Stomach (tissue), 9 donors: ENCODE measurements around the gene BOD1L1. TPM values are rescaled to one million over a fixed set of nuclear protein-coding genes. Genes with fewer than 3 reads are reported as not detected.

Experiments
- DNase-seq, 2 donors: peaks; one replicate each; pipeline versions ENCODE4 v3.0.0 to v3.0.0-alpha.2; 2013 to 2019
- H3K27ac ChIP-seq, 5 donors: fragments of 200-600 bp in 4 of 5; sonication (generic) in 4 of 5; one replicate each; pipeline ENCODE4 v1.5.1; 2013 to 2019; ENCODE audit warnings: mild to moderate bottlenecking in 1 of 5, moderate library complexity in 1 of 5
- H3K27me3 ChIP-seq, 3 donors: fragments of 200-600 bp; sonication (generic); one replicate each; pipeline ENCODE4 v1.5.1; 2017 to 2019; ENCODE audit warnings: mixed run types in 1 of 3
- H3K36me3 ChIP-seq, 4 donors: fragments of 200-600 bp; sonication (generic); 1 replicate in 3 of 4; 2 replicates in 1 of 4; pipeline ENCODE4 v1.5.1; 2016 to 2019
- H3K4me1 ChIP-seq, 4 donors: fragments of 200-600 bp; sonication (generic); one replicate each; pipeline ENCODE4 v1.5.1; 2016 to 2019
- H3K4me3 ChIP-seq, 4 donors: fragments of 200-600 bp; sonication (generic) in 3 of 4; one replicate each; pipeline ENCODE4 v1.5.1; 2016 to 2019; ENCODE audit warnings: mild to moderate bottlenecking in 1 of 4
- H3K9me3 ChIP-seq, 4 donors: fragments of 200-600 bp; sonication (generic); one replicate each; pipeline ENCODE4 v1.5.1; 2016 to 2019
- CTCF ChIP-seq, 7 experiments: fragments of 450-650 bp in 4 of 7; fragments of 200-600 bp in 3 of 7; sonication (generic) in 3 of 7; IDR thresholded peaks; one replicate each; pipeline ENCODE4 v1.5.1; 2016 to 2019; ENCODE audit warnings: antibody characterized with exemption in 7 of 7, control low read depth in 2 of 7, mild to moderate bottlenecking in 1 of 7
- EP300 ChIP-seq: sonication (generic); formaldehyde crosslinking; IDR thresholded peaks from one replicate; pipeline ENCODE4 v1.6.1; 2017; ENCODE audit warnings: antibody characterized with exemption
- POLR2A ChIP-seq, 4 donors: fragments of 450-650 bp; IDR thresholded peaks; one replicate each; pipeline ENCODE4 v1.6.1; 2016; ENCODE audit warnings: antibody characterized with exemption in 4 of 4, control low read depth in 2 of 4, mild to moderate bottlenecking in 1 of 4, moderate library complexity in 1 of 4
- POLR2AphosphoS5 ChIP-seq, 3 donors: sonication (generic); formaldehyde crosslinking; IDR thresholded peaks; one replicate each; pipeline ENCODE4 v1.6.1; 2016; ENCODE audit warnings: antibody characterized with exemption in 3 of 3
- WGBS, 5 donors: extraction: QIAGEN DNeasy Blood & Tissue Kit in 3 of 5; methylation state at CpG; one replicate each; pipeline versions ENCODE4 v1.1.5 to v1.1.7; 2013 to 2018; 5-methylcytosine and 5-hydroxymethylcytosine counted together
- intact Hi-C: fragments of 100-400 bp; cut with DNase I; formaldehyde crosslinking; loops from one replicate; pipeline ENCODE4 v1.15.1; 2023; ENCODE audit warnings: low total_unique reads
- polyA plus RNA-seq, 3 donors: library from polyadenylated mRNA; stranded (reverse); fragments of 200-250 nt; gene quantifications; one replicate each; pipeline ENCODE4 v1.2.3, GENCODE V29; 2013
- total RNA-seq, 5 donors: library from RNA; depleted of rRNA; stranded (reverse); fragments of >200 nt; gene quantifications; one replicate each; pipeline versions ENCODE4 v1.1.0 to v1.2.3, GENCODE V29; 2014 to 2016
- donor health status: healthy with polysubstance abuse.
- donor health status: Bipolar disorder and iron deficiency.
- donor health status: healthy.

The BOD1L1 gene
- total and polyA plus RNA-seq, 8 donors, result 8.2 to 61.7 (median 33.4) TPM

GRCh38 chr4:13525606-13526281 is 101.8 kb downstream of the BOD1L1 start:
- Histone ChIP-seq H3K27ac (no peak overlapping the region), H3K36me3 (no peaks in the 10 kb centered on the region), H3K9me3 (peaks cover 17 to 29% (median 19%) of the 10 kb centered on the region in 4 donors), H3K4me3 (no peak overlapping the region), H3K27me3 (peaks cover 35 to 100% (median 96%) of the 10 kb centered on the region in 3 donors), H3K4me1 (peaks cover 0 to 42% (median 17%) of the 10 kb centered on the region in 4 donors)
- 32 to 46% (median 40%) methylated on average over 4 of the region's 4 CpGs for whole genome bisulfite sequencing, 5 donors
- intact Hi-C loops, result no loop called here
- no peak for DNase-seq
- TF ChIP-seq POLR2A (IDR thresholded peaks at IDR 0.05), result no peak
- no peak for TF ChIP-seq POLR2AphosphoS5 (IDR thresholded peaks at IDR 0.05)
- TF ChIP-seq CTCF (IDR thresholded peaks at IDR 0.05), result no peak
- no peak for TF ChIP-seq EP300

- DNase-seq, result no peak
Measured at GRCh38 chr4:13524504-13525243, 102.9 kb downstream of the BOD1L1 start.

GRCh38 chr4:13523591-13524503 is 103.7 kb downstream of the BOD1L1 start:
- Histone ChIP-seq H3K4me3 (no peak overlapping the region), H3K9me3 (peaks cover 17 to 29% (median 19%) of the 10 kb centered on the region in 4 donors), H3K27ac (no peak overlapping the region), H3K27me3 (peaks cover 26 to 98% (median 77%) of the 10 kb centered on the region in 3 donors), H3K4me1 (peaks cover 0 to 27% (median 13%) of the 10 kb centered on the region in 4 donors), H3K36me3 (no peaks in the 10 kb centered on the region)
- DNase-seq, result no peak
- TF ChIP-seq POLR2A (IDR thresholded peaks at IDR 0.05) (no peak), EP300 (no peak), POLR2AphosphoS5 (IDR thresholded peaks at IDR 0.05) (no peak), CTCF (IDR thresholded peaks at IDR 0.05) (no peak)
- WGBS, 5 donors, result 12 to 25% (median 17%) methylated on average over 45 to 59 of the region's 59 CpGs
- intact Hi-C loops, result no loop called here

More at GRCh38 chr4:13524504-13525243, 102.9 kb downstream of the BOD1L1 start:
- WGBS, 5 donors, result 12 to 21% (median 13%) methylated on average over 33 to 36 of the region's 36 CpGs
- TF ChIP-seq POLR2AphosphoS5 (IDR thresholded peaks at IDR 0.05) (no peak), EP300 (no peak), POLR2A (IDR thresholded peaks at IDR 0.05) (no peak), CTCF (IDR thresholded peaks at IDR 0.05) (no peak)
- Histone ChIP-seq H3K4me3 (no peak overlapping the region), H3K36me3 (no peaks in the 10 kb centered on the region), H3K27me3 (peaks cover 34 to 98% (median 86%) of the 10 kb centered on the region in 3 donors), H3K9me3 (peaks cover 17 to 29% (median 19%) of the 10 kb centered on the region in 4 donors), H3K27ac (no peak overlapping the region), H3K4me1 (peaks cover 0 to 35% (median 17%) of the 10 kb centered on the region in 4 donors)
- intact Hi-C loops, result no loop called here

GRCh38 chr4:13523105-13523477 is 104.4 kb downstream of the BOD1L1 start:
- DNase-seq, result no peak
- H3K27me3 ChIP-seq, result peaks cover 26 to 94% (median 70%) of the 10 kb centered on the region in 3 donors
- H3K27ac ChIP-seq, result no peak overlapping the region
- peak overlapping the region in 1 of 4 donors; percentile 16 for H3K4me3 ChIP-seq
- TF ChIP-seq POLR2A (IDR thresholded peaks at IDR 0.05) (no peak), POLR2AphosphoS5 (IDR thresholded peaks at IDR 0.05) (no peak), CTCF (IDR thresholded peaks at IDR 0.05) (no peak), EP300 (no peak)
- peaks cover 0 to 20% (median 9%) of the 10 kb centered on the region in 4 donors for H3K4me1 ChIP-seq
- H3K9me3 ChIP-seq, result peaks cover 17 to 29% (median 19%) of the 10 kb centered on the region in 4 donors
- 7 to 9% (median 8%) methylated on average over 15 to 17 of the region's 17 CpGs for WGBS, 5 donors
- intact Hi-C loops, result no loop called here
- no peaks in the 10 kb centered on the region for H3K36me3 ChIP-seq
